Activated CD4-positive, alpha-beta T cell treated with anti-CD3 and anti-CD28 coated beads for 4 hours (primary cell): ENCODE results near the gene DNAH11.
"Not testable (repeated sequence)": the region's sequence is repeated elsewhere in the genome, so short reads cannot be mapped to it uniquely, and the experiment has no call there.

ENCODE experiments used
- DNase-seq, 2 donors: peaks; one replicate each; pipeline ENCODE4 v3.0.0-alpha.2; 2020

Gene DNAH11

DNA sequence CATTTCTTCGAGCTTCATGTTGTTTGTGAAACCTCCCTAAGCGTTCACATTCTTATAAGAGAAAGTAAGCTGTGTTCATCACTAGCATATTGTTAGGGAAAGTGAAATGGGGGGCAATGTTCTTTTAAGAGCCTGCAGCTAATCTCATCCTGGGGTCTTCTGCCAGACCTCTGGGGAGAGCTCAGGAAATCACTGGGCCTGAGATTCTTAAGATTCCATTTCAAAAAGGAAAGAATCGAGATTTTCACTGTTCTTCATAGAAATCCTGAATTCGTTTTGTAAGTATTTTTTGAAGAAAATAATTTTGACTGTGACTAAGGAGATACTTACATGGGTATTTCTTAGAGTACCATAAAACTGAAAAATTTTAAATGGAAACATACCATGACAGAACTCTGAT is 242.2 kb downstream of the DNAH11 start:
- no peak for DNase-seq

DNA sequence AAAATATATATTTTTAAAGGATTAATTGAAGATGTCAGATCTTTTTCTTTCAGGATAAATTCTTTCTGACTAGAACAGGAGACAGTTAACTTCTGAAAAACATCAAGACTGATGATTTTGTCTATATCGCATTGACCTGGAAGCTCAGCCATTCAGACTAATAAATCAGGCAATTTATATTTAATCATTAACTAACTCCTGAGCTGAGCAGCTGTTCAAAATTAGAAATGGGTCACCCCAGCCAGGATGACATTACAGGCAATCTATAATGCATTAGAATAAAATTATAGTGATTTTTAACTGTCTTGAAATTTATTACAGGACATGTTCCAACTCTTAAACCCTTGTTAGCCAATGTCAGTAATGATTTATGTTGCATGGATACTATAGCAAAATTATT is 263.0 kb downstream of the DNAH11 start:
- DNase-seq, result no peak

DNA sequence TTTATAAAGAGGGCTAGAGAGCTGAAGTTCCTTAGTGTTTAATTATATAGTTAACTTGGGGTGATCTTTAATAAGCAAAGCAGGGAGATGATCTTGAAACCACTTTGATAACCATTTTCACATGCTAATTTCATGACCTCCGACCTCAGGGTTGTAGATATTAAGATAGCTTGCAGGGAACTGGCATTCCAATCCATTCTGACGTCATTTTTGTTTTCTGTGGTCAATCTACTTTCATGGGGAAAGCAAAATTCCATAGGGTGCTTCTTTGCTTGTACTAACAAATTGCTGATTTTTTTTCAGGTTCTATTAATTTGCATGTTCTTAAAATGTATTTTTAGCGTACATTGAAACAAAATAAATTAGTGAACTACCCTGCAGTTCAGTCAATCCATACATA is 263.5 kb downstream of the DNAH11 start:
- no peak for DNase-seq

- DNase-seq, result no peak
These were observed 276.2 kb downstream of the DNAH11 start for GRCh38 chr7:21819048-21819447.

GRCh38 chr7:21828841-21829240 is 286.0 kb downstream of the DNAH11 start:
- DNase-seq, result no peak

DNA sequence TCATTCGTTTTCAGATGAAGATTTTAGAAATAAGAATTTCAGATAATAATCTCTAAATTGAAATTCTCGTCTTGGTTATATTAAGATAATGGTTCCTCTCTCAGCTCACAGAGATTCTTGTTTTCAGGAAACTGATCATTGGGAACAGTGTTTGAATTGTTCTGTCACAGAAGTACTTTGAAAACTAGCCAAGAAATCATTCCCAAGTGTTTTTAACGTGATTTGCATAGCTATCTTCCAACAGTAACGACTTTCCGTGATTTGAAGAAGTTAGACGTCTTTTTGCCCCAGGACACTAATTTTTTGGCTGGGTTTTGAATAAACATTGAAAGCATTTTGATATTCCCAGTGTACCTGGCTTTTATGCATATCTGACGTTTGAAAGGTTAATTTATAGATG is 286.9 kb downstream of the DNAH11 start:
- DNase-seq, result no peak

DNA sequence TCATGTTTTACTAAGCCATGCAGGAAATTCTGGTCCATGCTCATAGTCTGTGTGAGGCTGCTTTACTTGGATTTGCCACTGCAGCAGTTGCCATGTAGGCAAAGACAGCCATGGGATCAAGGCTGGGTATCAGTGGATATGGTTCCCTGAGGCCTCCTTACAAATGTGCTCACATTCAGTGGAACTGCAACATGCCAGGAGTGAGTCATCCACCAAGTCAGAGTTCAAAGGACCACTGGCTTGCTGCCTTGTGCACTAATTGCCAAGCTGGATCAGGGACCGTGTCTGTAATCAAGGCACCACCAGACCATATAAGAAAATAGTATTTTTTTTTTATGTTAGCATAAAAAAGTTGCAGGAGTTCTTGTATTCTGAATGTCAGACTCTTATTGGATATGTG is 301.9 kb downstream of the DNAH11 start:
- no peak for DNase-seq

DNA sequence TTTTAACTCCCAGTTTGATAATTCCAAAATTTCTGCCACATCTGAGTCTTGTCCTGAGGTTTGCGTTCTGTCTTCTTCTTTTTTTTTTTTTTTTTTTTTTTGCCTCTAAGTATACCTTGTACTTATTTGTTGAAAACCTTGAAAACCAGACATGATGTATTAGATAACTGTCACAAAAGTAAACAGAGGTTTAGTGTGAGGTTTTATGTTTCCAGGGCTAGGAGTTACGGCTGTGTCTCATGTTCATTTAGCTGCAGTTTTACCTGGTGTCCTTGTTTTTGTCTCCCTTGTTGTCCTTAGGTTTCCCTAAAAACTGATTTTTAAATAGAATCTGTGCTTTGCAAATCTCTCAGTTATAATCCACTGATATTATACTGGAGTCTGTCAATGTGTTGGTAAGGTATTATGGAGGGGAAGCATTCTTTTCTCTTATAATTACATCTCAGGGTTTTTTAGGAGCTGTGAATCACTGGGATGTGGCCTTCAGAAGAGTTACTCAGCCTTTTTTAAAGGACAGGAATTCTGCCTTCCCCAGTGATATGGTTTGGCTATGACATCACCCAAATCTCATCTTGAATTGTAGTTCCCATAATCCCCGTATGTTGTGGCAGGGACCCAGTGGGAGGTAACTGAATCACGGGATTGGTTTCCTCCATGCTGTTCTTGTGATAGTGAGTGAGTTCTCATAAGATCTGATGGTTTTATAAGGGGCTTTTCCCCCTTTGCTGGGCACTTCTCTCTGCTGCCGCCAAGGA is 307.9 kb downstream of the DNAH11 start:
- no peak for DNase-seq

DNA sequence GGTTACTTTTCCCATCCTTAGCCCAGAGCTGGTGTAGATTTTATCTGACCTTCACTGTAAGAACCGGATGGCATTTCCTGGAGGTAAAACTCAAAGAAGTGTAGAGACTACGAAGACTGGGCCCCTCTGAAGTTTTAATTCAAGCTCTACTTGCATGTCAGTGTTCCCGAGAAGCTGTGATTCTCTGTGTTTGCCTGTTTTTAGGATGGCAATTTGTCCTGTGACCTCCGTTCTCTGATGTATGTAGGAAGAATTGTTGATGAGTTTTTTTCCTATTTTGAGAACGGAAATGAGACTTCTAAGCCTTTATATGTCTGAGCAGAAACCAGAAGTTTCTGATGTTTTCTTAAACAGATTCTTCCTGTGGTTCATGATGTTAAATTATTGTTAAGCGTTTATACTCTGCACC is 308.7 kb downstream of the DNAH11 start:
- no peak for DNase-seq

DNA sequence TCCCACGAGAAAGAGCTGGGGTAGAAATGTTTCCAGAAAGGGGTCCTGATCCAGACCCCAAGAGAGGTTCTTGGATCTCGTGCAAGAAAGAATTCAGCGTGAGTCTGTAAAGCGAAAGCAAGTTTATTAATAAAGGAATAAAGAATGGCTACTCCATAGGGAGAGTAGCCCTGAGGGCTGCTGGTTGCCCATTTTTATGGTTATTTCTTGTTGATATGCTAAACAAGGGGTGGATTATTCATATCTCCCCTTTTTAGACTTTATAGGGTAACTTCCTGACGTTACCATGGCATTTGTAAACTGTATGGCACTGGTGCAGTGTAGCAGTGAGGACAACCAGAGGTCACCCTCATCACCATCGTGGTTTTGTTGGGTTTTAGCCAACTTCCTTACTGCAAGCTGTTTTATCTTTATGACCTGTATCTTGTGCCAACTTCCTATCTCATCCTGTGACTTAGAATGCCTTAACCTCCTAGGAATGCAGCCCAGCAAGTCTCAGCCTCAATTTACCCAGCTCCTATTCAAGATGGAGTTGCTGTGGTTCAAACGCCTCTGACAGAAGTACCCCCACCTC is 322.9 kb downstream of the DNAH11 start:
- DNase-seq, result not testable (repeated sequence)

GRCh38 chr7:21866731-21867130 is 323.9 kb downstream of the DNAH11 start:
- no peak for DNase-seq

DNA sequence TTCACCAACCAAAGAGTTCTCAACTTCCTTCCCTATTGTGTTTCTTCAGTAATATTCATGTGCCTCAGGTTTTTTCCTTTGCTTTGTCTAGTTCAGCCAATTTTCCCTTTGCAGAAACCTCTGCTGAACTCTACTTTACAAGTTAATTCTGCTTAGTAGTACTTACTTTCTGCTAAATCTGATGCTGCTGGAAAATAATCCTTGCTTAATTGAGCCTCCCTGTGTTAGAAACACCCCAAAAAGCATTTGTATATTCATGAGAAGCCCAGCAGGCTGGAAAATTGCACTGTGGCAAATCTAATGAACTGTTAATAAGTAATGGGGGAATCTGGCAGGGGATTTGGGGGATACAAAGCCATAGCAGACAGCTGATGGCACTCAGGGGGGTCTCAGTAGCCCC is 324.4 kb downstream of the DNAH11 start:
- no peak for DNase-seq

GRCh38 chr7:21867816-21868575 is 325.2 kb downstream of the DNAH11 start:
- no peak for DNase-seq

DNA sequence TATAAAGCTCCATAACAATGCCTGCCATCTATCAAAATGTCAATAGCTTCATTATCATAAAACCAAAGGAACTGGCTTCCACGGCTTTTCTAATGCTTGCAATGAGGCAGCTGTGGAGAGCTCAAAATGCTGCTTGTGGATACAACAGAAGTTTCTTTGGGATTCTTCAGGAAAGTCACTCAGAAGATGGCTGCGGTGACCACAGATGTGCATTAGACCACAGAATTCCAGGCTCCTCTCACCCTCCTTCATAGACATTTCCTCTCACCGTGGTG is 325.7 kb downstream of the DNAH11 start:
- no peak for DNase-seq

- DNase-seq, result no peak
These were observed 327.1 kb downstream of the DNAH11 start for GRCh38 chr7:21869785-21870402.

GRCh38 chr7:21883069-21883468 is 340.2 kb downstream of the DNAH11 start:
- DNase-seq, result no peak

DNA sequence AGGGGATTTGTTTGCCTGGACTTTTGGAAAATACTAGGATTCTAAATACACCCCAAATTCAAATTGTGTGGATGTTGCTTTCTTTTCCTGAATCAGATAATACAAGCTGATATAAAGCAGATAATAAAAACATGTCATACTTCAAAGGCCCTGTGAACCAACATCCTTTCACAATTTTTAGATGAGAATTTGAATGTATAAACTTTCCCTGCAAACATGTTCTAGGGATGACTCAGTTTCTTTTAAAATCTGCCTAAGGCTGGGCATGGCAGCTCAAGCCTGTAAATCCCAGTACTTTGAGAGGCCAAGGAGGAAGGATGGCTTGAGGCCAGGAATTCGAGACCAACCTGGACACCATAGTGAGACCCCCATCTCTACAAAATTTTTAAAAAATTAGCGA is 340.7 kb downstream of the DNAH11 start:
- DNase-seq, result not testable (repeated sequence)

- no peak for DNase-seq
These were observed 341.7 kb downstream of the DNAH11 start for GRCh38 chr7:21884496-21884895.

DNA sequence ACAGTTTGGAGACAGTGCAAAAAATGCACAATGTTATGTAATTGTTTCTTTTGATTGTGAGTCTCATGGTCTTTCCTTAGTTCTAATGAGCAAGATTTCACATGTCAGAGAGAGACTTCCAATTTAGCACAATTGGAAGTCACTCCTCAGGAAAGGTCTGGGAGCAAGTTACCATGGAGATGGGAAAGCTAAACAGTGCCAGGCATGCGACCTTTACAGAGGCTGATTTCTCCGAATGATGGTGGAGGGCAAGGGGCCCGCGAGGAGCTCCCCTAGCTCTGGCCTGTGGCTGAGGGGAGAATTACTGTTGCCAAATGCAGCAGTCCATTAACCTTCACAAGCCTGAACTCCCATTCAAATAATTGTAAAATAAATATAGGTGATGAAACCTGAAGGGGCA is 343.6 kb downstream of the DNAH11 start:
- DNase-seq, result no peak

DNA sequence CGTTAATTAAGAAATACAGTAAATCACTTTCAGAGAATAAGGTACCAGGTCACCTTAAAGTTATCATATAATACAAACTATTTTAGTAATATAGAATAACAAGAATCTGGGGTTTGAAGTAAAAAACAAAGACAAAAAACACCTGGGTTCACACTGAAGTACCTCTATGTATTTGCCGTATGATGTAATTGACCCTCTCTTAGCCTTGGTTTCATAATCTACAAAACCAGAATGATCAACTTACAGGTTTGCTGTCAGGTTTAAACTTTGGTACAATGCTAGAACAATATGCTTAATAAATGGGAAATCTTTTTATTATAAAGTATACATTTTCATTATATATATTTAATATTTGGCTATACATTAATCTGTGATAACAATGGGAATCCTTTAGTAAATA is 344.5 kb downstream of the DNAH11 start:
- no peak for DNase-seq

- no peak for DNase-seq
These were observed 344.9 kb downstream of the DNAH11 start for GRCh38 chr7:21887779-21888178.

- DNase-seq, result no peak
These were observed 348.5 kb downstream of the DNAH11 start for GRCh38 chr7:21891291-21891690.

DNA sequence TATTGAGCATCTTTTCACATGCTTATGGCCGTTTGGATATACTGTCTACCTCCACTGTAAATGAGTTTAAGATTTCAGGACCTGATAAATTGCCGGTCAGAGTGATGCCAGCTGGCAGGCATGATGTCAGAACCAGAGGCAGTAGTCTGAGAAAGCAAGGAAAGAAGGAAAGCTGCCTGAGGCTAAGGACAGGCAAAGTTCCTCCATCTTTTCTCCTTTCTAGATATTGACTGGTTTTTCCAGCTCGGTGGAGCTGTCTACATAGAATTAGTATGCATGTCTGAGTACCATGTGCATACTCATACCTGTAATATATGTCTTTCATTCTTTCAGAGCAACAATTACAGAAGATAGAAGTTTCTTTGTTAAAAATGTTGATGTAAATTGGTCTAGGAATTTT is 350.6 kb downstream of the DNAH11 start:
- DNase-seq, result no peak
